OCI-LY3 (cell line): ENCODE data around the gene AIG1.

Experiments
- CTCF ChIP-seq: fragments of 200-600, 300-600 bp; sonication (generic); IDR thresholded peaks from 2 replicates; pipeline ENCODE4 v1.5.1; 2014; ENCODE audit warnings: antibody characterized with exemption, low read length, low read depth
- EZH2phosphoT487 ChIP-seq: fragments of 200-600 bp; shearing (Covaris generic); IDR thresholded peaks from 2 replicates; pipeline ENCODE4 v1.6.1; 2018; ENCODE audit warnings: antibody characterized with exemption, mixed run types, low read depth

GRCh38 chr6:143224516-143224915 is 163.8 kb downstream of the AIG1 start:
- TF ChIP-seq CTCF (no peak), EZH2phosphoT487 (no peak)
